Measurements from ENCODE around the gene VPREB1.

DNA sequence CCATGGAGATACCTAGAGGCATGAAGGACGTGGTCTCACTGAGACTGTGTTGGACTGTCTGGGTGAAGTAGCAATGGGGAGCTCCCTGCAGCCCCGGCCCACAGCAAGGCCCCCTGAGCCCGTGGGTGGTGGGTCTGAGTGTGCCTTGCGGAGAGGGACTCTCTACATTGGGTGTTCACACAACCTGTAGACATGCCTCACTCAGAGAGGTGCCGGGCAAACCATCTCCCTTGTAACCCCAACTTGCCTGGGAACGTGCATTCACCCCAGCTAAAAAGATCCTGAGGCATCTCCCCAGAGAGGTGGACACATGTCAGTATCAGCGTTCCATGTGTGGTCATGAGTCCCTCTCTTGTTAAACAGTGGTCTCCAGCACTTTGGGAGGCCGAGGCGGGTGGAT, 2.1 kb downstream of the VPREB1 start:
- TF ChIP-seq, protein P1, sequence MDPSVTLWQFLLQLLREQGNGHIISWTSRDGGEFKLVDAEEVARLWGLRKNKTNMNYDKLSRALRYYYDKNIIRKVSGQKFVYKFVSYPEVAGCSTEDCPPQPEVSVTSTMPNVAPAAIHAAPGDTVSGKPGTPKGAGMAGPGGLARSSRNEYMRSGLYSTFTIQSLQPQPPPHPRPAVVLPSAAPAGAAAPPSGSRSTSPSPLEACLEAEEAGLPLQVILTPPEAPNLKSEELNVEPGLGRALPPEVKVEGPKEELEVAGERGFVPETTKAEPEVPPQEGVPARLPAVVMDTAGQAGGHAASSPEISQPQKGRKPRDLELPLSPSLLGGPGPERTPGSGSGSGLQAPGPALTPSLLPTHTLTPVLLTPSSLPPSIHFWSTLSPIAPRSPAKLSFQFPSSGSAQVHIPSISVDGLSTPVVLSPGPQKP (IDR thresholded peaks at IDR 0.05; ENCODE audit: borderline replicate concordance, low read depth, low read length) = no peak
- TF ChIP-seq, protein P2, sequence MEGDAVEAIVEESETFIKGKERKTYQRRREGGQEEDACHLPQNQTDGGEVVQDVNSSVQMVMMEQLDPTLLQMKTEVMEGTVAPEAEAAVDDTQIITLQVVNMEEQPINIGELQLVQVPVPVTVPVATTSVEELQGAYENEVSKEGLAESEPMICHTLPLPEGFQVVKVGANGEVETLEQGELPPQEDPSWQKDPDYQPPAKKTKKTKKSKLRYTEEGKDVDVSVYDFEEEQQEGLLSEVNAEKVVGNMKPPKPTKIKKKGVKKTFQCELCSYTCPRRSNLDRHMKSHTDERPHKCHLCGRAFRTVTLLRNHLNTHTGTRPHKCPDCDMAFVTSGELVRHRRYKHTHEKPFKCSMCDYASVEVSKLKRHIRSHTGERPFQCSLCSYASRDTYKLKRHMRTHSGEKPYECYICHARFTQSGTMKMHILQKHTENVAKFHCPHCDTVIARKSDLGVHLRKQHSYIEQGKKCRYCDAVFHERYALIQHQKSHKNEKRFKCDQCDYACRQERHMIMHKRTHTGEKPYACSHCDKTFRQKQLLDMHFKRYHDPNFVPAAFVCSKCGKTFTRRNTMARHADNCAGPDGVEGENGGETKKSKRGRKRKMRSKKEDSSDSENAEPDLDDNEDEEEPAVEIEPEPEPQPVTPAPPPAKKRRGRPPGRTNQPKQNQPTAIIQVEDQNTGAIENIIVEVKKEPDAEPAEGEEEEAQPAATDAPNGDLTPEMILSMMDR (conservative IDR thresholded peaks at IDR 0.05; ENCODE audit: low read depth, low read length) = no peak
- TF ChIP-seq RFX5 (IDR thresholded peaks at IDR 0.05; ENCODE audit: low read depth, low read length) (no peak), BHLHE40 (IDR thresholded peaks at IDR 0.05; ENCODE audit: low read depth, low read length) (no peak), MXI1 (IDR thresholded peaks at IDR 0.05; ENCODE audit: borderline replicate concordance, low read depth, low read length) (no peak)
